Osteocyte (in vitro differentiated cells): Measurements from ENCODE around the gene FAM221A. TPM values are rescaled to one million over a fixed set of nuclear protein-coding genes. Genes with fewer than 3 reads are reported as not detected.

Source experiments
- DNase-seq: peaks from one replicate; pipeline ENCODE4 v3.0.0; 2021; ENCODE audit warnings: mixed read lengths; ENCODE audit not compliant: unreplicated experiment; ENCODE audit errors: extremely low spot score
- H3K27ac Mint-ChIP-seq: one replicate; pipeline ENCODE4 v1.8.0; 2021; ENCODE audit warnings: mild to moderate bottlenecking, mixed read lengths; ENCODE audit not compliant: unreplicated experiment
- H3K27me3 Mint-ChIP-seq: one replicate; pipeline ENCODE4 v1.8.0; 2021; ENCODE audit warnings: mixed read lengths; ENCODE audit not compliant: unreplicated experiment
- H3K36me3 Mint-ChIP-seq: one replicate; pipeline ENCODE4 v1.8.0; 2021; ENCODE audit warnings: mixed read lengths; ENCODE audit not compliant: unreplicated experiment
- H3K4me1 Mint-ChIP-seq: one replicate; pipeline ENCODE4 v1.8.0; 2021; ENCODE audit warnings: mixed read lengths; ENCODE audit not compliant: unreplicated experiment
- H3K4me3 Mint-ChIP-seq: one replicate; pipeline ENCODE4 v1.8.0; 2021; ENCODE audit warnings: mild to moderate bottlenecking, moderate library complexity, mixed read lengths; ENCODE audit not compliant: unreplicated experiment
- H3K9me3 Mint-ChIP-seq: one replicate; pipeline ENCODE4 v1.8.0; 2021; ENCODE audit warnings: mixed read lengths; ENCODE audit not compliant: unreplicated experiment
- CTCF ChIP-seq: fragments of 200-600 bp; sonication (generic); IDR thresholded peaks from 2 replicates; pipeline ENCODE4 v1.5.0; 2021; ENCODE audit warnings: antibody characterized with exemption, mild to moderate bottlenecking, moderate library complexity
- long read RNA-seq: library from polyadenylated mRNA; unstranded; transcript quantifications from one replicate; pipeline ENCODE4 v2.0.0, GENCODE V29; 2021
- total RNA-seq: library from RNA; stranded (reverse); gene quantifications from 2 replicates; pipeline ENCODE4 v1.2.1, GENCODE V29; 2021

FAM221A gene
- total RNA-seq: 4.0 TPM in 2 replicates
- long read RNA-seq, partial matches to known transcripts: 0 of 3 reads
- long read RNA-seq, other reads (novel, unspliced or antisense): 0 of 3 reads

- Mint-ChIP-seq H3K4me1 (peaks cover 4% of the 10 kb centered on the region), H3K9me3 (peaks cover 8% of the 10 kb centered on the region), H3K27ac (no peak within 1 kb of the TSS), H3K36me3 (no peaks in the 10 kb centered on the region), H3K4me3 (peak within 1 kb of the TSS; percentile 80), H3K27me3 (peaks cover 10% of the 10 kb centered on the region)
- TF ChIP-seq CTCF: peak; percentile 75
- DNase-seq: peak; percentile 91
Observed at GRCh38 chr7:23679898-23680413, at the start of gene FAM221A. Gene FAM221A, plus strand, starts transcription at chr7:23680199. Its CDS starts 20 bp downstream, at chr7:23680219.

- DNase-seq: no peak
- no peak for TF ChIP-seq CTCF
- H3K27ac Mint-ChIP-seq: no peak overlapping the region
- no peaks in the 10 kb centered on the region for H3K9me3 Mint-ChIP-seq
- H3K4me1 Mint-ChIP-seq: no peaks in the 10 kb centered on the region
- H3K27me3 Mint-ChIP-seq: no peaks in the 10 kb centered on the region
- H3K36me3 Mint-ChIP-seq: peaks cover 9% of the 10 kb centered on the region
- no peak overlapping the region for H3K4me3 Mint-ChIP-seq
Observed at GRCh38 chr7:23633417-23633816, 46.6 kb upstream of the FAM221A start.

GRCh38 chr7:23645822-23646221, 34.2 kb upstream of the FAM221A start:
- Mint-ChIP-seq H3K27me3 (no peaks in the 10 kb centered on the region), H3K27ac (no peak overlapping the region), H3K36me3 (no peaks in the 10 kb centered on the region), H3K4me1 (no peaks in the 10 kb centered on the region), H3K4me3 (no peak overlapping the region), H3K9me3 (no peaks in the 10 kb centered on the region)
- no peak for TF ChIP-seq CTCF
- no peak for DNase-seq

GRCh38 chr7:23653942-23654341, 26.1 kb upstream of the FAM221A start:
- H3K27ac Mint-ChIP-seq: no peak overlapping the region
- no peaks in the 10 kb centered on the region for H3K36me3 Mint-ChIP-seq
- DNase-seq: no peak
- H3K27me3 Mint-ChIP-seq: no peaks in the 10 kb centered on the region
- H3K4me1 Mint-ChIP-seq: no peaks in the 10 kb centered on the region
- no peak for TF ChIP-seq CTCF
- no peak overlapping the region for H3K4me3 Mint-ChIP-seq
- peaks cover 29% of the 10 kb centered on the region for H3K9me3 Mint-ChIP-seq

GRCh38 chr7:23654508-23654907, 25.5 kb upstream of the FAM221A start:
- no peaks in the 10 kb centered on the region for H3K4me1 Mint-ChIP-seq
- H3K9me3 Mint-ChIP-seq: peaks cover 30% of the 10 kb centered on the region
- H3K27me3 Mint-ChIP-seq: no peaks in the 10 kb centered on the region
- no peak for DNase-seq
- peak; percentile 26 for TF ChIP-seq CTCF
- no peak overlapping the region for H3K4me3 Mint-ChIP-seq
- H3K27ac Mint-ChIP-seq: no peak overlapping the region
- no peaks in the 10 kb centered on the region for H3K36me3 Mint-ChIP-seq
